DND-41 (cell line): Measurements from ENCODE around the gene PRODH2.

ENCODE experiments used
- ATAC-seq: fragments of 200-7000 bp; cut with Tn5 transposase; 3 replicates; pipeline ENCODE4 v1.9.1; 2021; ENCODE audit warnings: low read depth; ENCODE audit not compliant: insufficient read depth
- DNase-seq: peaks from one replicate; pipeline ENCODE4 v3.0.0-alpha.2; 2020
- H2AFZ ChIP-seq: 2 replicates; pipeline ENCODE4 v1.6.0; 2012; ENCODE audit warnings: low read depth, low read length
- H3K27ac ChIP-seq: 2 replicates; pipeline ENCODE4 v1.5.1; 2012; ENCODE audit warnings: low read length, inconsistent platforms
- H3K27me3 ChIP-seq: fragments of 200-600 bp; sonication (generic); 2 replicates; pipeline ENCODE4 v1.6.0; 2012; ENCODE audit warnings: low read length, mild to moderate bottlenecking, inconsistent platforms; ENCODE audit not compliant: insufficient read depth, poor library complexity
- H3K36me3 ChIP-seq: 2 replicates; pipeline ENCODE4 v1.5.1; 2012; ENCODE audit warnings: low read length, inconsistent platforms; ENCODE audit not compliant: insufficient read depth
- H3K4me1 ChIP-seq: 2 replicates; pipeline ENCODE4 v1.5.1; 2012; ENCODE audit warnings: mild to moderate bottlenecking, low read length; ENCODE audit not compliant: insufficient read depth
- H3K4me2 ChIP-seq: 2 replicates; pipeline ENCODE4 v1.6.0; 2012; ENCODE audit warnings: mild to moderate bottlenecking, moderate library complexity, low read length, inconsistent platforms; ENCODE audit not compliant: insufficient read depth
- H3K4me3 ChIP-seq, 2 experiments: fragments of 200-600 bp in 1 of 2; shearing (Covaris generic) in 1 of 2; 2 replicates each; pipeline ENCODE4 v1.5.1; 2012 to 2016; ENCODE audit warnings: inconsistent platforms in 2 of 2, low read length in 2 of 2, mild to moderate bottlenecking in 2 of 2, low read depth in 1 of 2, moderate library complexity in 1 of 2
- H3K79me2 ChIP-seq: 2 replicates; pipeline ENCODE4 v1.6.0; 2012; ENCODE audit warnings: low read length, inconsistent platforms; ENCODE audit not compliant: insufficient read depth
- H3K9ac ChIP-seq: 2 replicates; pipeline ENCODE4 v1.6.0; 2012; ENCODE audit warnings: low read depth, mild to moderate bottlenecking, inconsistent platforms, low read length, moderate library complexity
- H3K9me3 ChIP-seq: 2 replicates; pipeline ENCODE4 v1.5.1; 2012; ENCODE audit warnings: low read length, moderate library complexity, mild to moderate bottlenecking, inconsistent platforms; ENCODE audit not compliant: insufficient read depth, severe bottlenecking
- H4K20me1 ChIP-seq: 2 replicates; pipeline ENCODE4 v1.6.0; 2012; ENCODE audit warnings: low read length; ENCODE audit not compliant: insufficient read depth
- EZH2 ChIP-seq: IDR thresholded peaks from 3 replicates; pipeline ENCODE4 v1.6.1; 2012; ENCODE audit warnings: borderline replicate concordance, low read depth, mild to moderate bottlenecking, moderate library complexity, low read length, inconsistent platforms; ENCODE audit not compliant: severe bottlenecking
- TF ChIP-seq, protein P1 (sequence below): IDR thresholded peaks from 2 replicates; pipeline ENCODE4 v1.5.1; 2012; ENCODE audit warnings: borderline replicate concordance, low read length, moderate library complexity, mild to moderate bottlenecking; ENCODE audit not compliant: poor library complexity, severe bottlenecking; ENCODE audit errors: extremely low read depth

PRODH2 gene

DNA sequence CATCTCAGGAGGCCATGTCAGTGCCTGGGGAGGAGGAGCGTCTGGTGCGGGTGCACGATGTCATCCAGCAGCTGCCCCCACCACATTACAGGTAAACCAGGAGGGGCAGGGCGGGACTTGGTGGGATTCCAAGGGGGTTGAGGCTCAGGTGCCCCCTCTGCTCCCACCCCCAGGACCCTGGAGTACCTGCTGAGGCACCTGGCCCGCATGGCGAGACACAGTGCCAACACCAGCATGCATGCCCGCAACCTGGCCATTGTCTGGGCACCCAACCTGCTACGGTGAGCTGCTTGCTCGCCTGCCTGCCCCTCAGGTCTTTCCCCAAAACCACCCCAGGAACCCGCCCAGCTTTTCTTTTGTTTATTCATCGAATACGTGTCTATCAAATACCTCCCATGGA lies 30.1 kb downstream of the PRODH2 start:
- TF ChIP-seq, protein P1, sequence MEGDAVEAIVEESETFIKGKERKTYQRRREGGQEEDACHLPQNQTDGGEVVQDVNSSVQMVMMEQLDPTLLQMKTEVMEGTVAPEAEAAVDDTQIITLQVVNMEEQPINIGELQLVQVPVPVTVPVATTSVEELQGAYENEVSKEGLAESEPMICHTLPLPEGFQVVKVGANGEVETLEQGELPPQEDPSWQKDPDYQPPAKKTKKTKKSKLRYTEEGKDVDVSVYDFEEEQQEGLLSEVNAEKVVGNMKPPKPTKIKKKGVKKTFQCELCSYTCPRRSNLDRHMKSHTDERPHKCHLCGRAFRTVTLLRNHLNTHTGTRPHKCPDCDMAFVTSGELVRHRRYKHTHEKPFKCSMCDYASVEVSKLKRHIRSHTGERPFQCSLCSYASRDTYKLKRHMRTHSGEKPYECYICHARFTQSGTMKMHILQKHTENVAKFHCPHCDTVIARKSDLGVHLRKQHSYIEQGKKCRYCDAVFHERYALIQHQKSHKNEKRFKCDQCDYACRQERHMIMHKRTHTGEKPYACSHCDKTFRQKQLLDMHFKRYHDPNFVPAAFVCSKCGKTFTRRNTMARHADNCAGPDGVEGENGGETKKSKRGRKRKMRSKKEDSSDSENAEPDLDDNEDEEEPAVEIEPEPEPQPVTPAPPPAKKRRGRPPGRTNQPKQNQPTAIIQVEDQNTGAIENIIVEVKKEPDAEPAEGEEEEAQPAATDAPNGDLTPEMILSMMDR: no peak
- no peak for TF ChIP-seq EZH2
- H3K4me1 ChIP-seq: peaks cover 5% of the 10 kb centered on the region; the same call in 1 of the 2 replicates
- ATAC-seq: no peak
- H3K27ac ChIP-seq: no peak overlapping the region
- peaks cover 18% of the 10 kb centered on the region for H3K79me2 ChIP-seq
- H3K9me3 ChIP-seq: no peaks in the 10 kb centered on the region
- no peak overlapping the region for H3K4me3 ChIP-seq
- H3K36me3 ChIP-seq: peaks cover 86% of the 10 kb centered on the region
- peaks cover 31% of the 10 kb centered on the region for H4K20me1 ChIP-seq
- no peak overlapping the region for H3K4me2 ChIP-seq
- no peak overlapping the region for H2AFZ ChIP-seq
- no peaks in the 10 kb centered on the region for H3K27me3 ChIP-seq
- H3K9ac ChIP-seq: no peak overlapping the region
- DNase-seq: no peak

DNA sequence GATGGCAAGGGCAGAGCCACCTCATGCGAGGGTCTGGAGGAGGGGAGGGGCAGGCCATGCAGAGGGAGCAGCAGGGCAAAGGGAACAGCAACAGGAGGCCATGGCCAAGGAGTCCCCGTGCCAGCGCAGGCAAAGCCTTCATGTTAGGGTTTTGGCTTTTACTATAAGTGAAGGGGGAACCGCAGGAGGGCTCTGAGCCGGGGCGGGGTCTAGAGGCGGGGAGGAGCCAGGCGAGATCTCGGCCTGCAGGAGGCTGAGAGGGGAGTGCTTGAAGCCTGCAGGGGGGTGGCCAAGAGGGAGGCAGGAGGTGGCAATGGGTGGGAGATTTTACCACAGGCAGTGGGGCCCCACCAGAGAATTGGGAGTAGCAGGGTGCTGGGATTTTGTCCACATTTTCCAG lies 31.0 kb downstream of the PRODH2 start:
- Histone ChIP-seq H3K9ac (no peak overlapping the region), H3K27me3 (no peaks in the 10 kb centered on the region), H4K20me1 (peaks cover 41% of the 10 kb centered on the region), H2AFZ (no peak overlapping the region), H3K9me3 (no peaks in the 10 kb centered on the region), H3K4me1 (peaks cover 15% of the 10 kb centered on the region), H3K79me2 (peaks cover 27% of the 10 kb centered on the region), H3K4me2 (no peak overlapping the region), H3K36me3 (peaks cover 88% of the 10 kb centered on the region), H3K4me3 (no peak overlapping the region), H3K27ac (no peak overlapping the region)
- DNase-seq (no peak), ATAC-seq (no peak)
- TF ChIP-seq, protein P1: no peak
- TF ChIP-seq EZH2: no peak

DNA sequence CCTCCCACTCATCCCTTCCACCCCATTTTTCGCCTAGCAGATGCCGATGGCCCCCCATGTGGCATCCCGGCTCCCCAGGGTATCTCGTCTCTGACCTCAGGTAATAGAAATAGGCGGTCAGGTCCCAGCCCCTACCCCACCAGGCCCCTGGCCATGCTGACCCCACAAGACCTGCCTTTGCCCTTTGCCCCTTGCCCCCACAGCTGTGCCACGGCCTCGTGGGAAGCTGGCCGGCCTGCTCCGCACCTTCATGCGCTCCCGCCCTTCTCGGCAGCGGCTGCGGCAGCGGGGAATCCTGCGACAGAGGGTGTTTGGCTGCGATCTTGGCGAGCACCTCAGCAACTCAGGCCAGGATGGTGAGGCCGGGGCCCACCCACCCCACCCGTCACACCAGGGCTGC lies 31.9 kb downstream of the PRODH2 start:
- no peak for ATAC-seq
- no peak overlapping the region for H3K27ac ChIP-seq
- H3K36me3 ChIP-seq: peaks cover 80% of the 10 kb centered on the region
- H3K4me2 ChIP-seq: no peak overlapping the region
- TF ChIP-seq EZH2: no peak
- TF ChIP-seq, protein P1: no peak
- no peaks in the 10 kb centered on the region for H3K9me3 ChIP-seq
- peaks cover 22% of the 10 kb centered on the region for H3K4me1 ChIP-seq
- no peak overlapping the region for H3K4me3 ChIP-seq
- peaks cover 37% of the 10 kb centered on the region for H3K79me2 ChIP-seq
- no peak overlapping the region for H3K9ac ChIP-seq
- DNase-seq: no peak
- no peaks in the 10 kb centered on the region for H3K27me3 ChIP-seq
- H4K20me1 ChIP-seq: peaks cover 47% of the 10 kb centered on the region
- no peak overlapping the region for H2AFZ ChIP-seq

DNA sequence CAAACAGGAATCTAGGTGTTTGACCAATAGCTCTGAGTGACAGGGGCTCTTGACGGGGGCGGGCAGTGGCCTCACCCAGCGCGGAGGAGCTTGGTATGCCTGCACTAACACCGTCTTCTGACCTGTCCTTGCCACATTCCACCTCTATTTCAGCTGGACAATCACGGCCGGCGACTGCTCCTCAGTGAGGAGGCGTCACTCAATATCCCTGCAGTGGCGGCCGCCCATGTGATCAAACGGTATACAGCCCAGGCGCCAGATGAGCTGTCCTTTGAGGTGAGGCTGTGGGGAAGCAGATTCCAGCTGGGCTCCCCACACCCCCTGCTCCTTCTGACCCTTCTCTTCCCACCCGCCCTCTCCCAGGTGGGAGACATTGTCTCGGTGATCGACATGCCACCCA lies 32.6 kb downstream of the PRODH2 start:
- Histone ChIP-seq H4K20me1 (peaks cover 47% of the 10 kb centered on the region), H3K27ac (no peak overlapping the region), H3K9me3 (no peaks in the 10 kb centered on the region), H3K4me1 (peaks cover 23% of the 10 kb centered on the region), H3K36me3 (peaks cover 76% of the 10 kb centered on the region), H3K9ac (no peak overlapping the region), H3K4me2 (no peak overlapping the region), H3K27me3 (no peaks in the 10 kb centered on the region), H3K4me3 (no peak overlapping the region), H2AFZ (no peak overlapping the region), H3K79me2 (peaks cover 38% of the 10 kb centered on the region)
- DNase-seq (no peak), ATAC-seq (no peak)
- no peak for TF ChIP-seq EZH2
- TF ChIP-seq, protein P1: no peak
